NCI-H2227 (cell line): Measurements from ENCODE around the gene GFI1B.
A peak's percentile ranks its signal among the peaks of the same experiment; 100 is the strongest.

Experiments
- DNase-seq: peaks from one replicate; lab custom pipeline; 2025; ENCODE audit not compliant: unreplicated experiment; lab: John Stamatoyannopoulos, UW

Gene GFI1B

DNA sequence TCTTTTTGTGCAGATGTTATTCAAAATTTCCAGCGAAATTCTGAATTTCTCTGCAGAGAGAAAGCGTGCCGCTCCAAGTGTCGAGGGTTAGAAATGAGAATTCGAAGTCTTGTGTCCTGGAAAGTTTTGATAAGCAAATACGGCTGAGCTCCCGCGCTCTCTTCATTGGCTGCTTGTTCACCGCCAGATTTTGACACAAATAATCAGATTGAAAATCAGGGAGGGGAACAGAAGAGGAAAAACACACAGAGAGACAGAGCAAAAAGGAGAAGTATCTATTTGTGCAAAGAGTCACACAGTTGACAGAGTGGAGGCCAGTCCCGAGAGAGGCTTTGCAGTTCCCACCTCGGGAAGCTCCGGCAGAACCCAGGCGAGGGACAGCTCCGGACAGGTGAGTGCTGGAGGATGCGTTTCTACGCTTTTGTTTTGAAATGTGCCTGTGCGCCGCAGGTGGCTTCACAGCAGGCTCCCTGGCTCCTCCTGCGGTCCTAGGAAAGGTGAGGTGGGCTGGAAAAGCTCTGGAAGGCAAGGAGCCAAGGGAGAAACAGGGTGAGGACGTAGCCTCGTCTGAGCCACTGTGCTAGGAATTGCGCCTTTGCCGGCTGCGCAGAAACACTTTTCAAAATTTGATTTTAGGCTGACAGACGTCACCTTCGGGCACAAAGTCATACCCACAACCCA lies at the start of gene GFI1B:
TSS of gene GFI1B (plus strand) at position 244 of the 681 bp plus-strand sequence. CDS start 7,985 bp downstream, outside the sequence.
- no peak for DNase-seq

DNA sequence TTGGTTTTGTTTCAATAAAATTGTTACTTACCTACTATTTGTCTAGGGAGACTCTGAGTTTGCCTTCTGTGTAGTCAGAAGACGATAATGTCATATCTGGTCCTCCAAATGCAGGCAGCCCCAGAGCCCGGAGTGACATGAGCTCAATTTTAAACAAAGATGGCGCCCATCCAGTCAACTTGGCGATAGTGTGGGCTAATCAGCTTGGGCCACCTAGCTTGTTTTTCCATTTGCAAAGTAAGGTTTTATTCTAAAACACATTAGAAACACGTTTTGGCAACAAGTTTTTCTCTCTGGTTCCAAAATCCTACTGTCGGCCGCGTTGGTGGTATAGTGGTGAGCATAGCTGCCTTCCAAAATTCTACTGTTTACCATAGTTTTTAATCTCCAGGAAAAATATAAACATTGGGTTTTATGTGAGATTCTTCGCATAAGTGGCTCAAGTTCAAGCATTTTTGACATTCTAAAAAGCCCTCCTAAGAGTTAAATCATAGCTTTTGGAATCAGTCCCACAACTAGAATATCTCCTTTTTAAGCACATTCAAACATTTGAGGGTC lies 47.2 kb upstream of the GFI1B start:
- no peak for DNase-seq

DNA sequence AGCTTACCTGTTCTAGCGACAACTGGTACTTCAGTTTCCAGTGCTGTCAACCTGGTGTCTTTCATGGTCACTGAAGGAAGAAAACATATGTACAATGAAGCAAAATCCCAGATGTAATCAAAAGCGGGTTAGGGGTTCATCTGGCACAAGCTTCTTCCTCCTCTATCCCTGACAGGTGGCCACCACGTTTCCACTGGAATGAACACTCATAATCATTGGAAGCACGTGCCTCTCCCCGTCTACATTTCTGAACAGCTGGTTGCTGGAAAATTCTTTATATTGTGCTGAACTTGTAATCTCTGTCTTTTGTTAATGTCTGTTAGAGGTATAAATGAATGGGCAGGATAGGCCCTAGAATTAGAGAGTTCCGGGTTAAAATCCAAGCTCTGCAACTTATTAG lies 43.5 kb upstream of the GFI1B start:
- no peak for DNase-seq

DNA sequence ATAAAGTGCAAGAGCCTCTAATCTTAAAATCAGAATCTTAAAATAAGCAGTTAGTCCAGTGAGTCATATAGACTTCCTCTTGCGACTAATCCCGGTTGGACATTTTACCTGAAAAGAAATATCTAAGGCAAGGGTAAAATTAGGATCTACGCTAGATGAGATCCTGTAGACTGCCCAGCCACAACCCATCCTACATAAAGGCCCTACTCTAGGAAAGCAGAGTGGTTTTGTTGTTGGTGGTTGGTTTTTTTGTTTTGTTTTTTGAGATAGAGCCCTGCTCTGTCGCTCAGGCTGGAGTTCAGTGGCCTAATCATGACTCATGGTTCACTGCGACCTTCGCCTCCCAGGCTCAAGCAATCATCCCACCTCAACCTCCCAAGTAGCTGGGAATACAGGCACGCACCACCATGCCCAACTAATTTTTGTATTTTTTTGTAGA lies 41.0 kb upstream of the GFI1B start:
- no peak for DNase-seq

DNA sequence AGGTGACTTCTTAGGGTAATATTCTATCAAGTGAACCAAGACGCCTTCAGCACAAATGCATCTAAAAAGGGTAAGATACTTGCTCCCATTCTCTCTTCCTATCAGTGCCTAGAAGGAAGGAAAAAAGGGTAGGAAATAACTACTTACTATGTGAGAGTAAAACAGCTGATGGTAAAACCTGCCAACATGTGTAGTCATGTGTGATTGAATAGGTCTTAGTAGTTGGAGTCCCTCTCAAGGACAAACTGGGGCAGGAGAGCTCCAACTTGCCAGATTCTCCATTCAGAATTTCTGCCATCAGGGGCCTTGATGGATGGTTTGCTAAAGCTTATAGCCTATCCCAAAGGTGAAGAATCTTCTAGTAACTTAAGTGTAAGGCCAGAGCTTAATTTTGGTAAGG lies 39.3 kb upstream of the GFI1B start:
- no peak for DNase-seq

GRCh38 chr9:132942541-132943182 lies 35.8 kb upstream of the GFI1B start:
- no peak for DNase-seq

DNA sequence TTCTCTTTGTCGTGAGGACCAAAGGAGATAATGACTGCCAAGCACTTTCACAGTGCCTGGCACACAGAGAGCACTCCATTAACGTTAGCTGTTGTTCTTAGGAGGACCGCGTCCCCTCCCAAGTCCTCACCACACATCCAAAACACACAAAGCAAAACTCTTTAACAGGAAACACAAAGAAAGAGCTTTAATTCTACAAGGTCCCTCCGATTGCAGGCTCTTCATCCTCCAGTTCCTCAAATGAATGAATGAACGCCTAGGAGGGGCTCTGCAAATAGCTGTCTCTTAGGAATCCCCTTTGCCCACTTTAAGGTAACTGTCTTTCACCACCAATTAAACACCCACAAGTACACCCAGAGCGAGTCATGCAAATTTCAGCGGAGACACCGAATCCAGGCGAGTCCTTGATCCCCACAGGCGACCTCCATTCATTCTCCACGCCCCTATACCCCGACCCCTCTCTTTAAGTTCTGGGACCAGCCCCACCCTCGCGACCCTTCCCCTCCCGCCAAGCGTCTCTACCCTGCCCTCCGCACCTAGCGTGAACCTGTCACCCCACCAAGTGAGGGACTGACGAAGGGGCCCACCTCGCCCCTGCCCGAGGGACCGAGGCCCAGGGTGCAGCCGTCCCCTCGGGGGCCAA lies 34.7 kb upstream of the GFI1B start:
- DNase-seq: peak; percentile 34

- DNase-seq: peak; percentile 92
These were observed 34.0 kb upstream of the GFI1B start, which contains the start of gene TSC1 for GRCh38 chr9:132944294-132945185. TSS of gene TSC1 (minus strand) at chr9:132944616. CDS start at chr9:132928872, 15,744 bp downstream.

GRCh38 chr9:132945186-132946130 lies 33.0 kb upstream of the GFI1B start:
- DNase-seq: no peak

DNA sequence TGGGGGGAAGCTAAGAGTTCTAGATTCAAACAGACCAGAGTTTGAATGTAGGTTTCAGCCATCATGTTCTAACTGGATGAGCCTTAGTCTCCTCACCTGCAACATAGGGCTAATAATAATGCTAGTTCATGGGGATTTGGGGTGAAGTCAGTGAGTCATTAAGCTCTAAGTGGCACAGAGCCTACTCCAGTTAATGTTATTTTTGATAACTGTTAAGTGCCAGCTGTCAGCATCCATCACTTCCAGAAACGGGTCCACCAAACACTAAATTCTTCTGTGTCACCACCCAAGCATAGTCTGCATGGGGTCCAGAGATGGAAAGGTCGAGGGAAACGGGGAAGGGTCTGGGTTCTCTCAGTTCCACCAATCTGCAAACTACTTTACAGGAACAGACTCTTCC lies 32.3 kb upstream of the GFI1B start:
- DNase-seq: no peak

- no peak for DNase-seq
These were observed 31.7 kb upstream of the GFI1B start for GRCh38 chr9:132946631-132947295.

GRCh38 chr9:132947756-132948155 lies 30.7 kb upstream of the GFI1B start:
- no peak for DNase-seq

- DNase-seq: no peak
These were observed 29.9 kb upstream of the GFI1B start for GRCh38 chr9:132948482-132949050.

- no peak for DNase-seq
These were observed 28.8 kb upstream of the GFI1B start for GRCh38 chr9:132949709-132950108.

DNA sequence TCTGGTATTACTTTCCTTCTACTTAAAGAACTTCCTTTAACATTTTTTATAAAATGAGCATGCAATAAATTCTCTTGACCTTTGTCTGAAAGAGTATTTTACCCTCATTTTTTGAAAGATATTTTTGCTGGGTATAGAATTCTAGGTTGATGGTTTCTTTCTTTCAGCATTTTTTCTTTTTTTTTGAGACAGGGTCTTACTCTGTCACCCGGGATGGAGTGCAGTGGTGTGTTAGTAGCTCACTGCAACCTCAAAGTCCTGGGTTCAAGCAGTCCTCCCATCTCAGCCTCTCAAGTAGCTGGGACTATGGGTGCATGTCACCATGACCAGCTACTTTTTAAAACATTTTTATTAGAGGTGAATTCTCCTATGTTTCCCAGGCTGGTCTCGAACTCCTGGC lies 23.4 kb upstream of the GFI1B start:
- DNase-seq: no peak

DNA sequence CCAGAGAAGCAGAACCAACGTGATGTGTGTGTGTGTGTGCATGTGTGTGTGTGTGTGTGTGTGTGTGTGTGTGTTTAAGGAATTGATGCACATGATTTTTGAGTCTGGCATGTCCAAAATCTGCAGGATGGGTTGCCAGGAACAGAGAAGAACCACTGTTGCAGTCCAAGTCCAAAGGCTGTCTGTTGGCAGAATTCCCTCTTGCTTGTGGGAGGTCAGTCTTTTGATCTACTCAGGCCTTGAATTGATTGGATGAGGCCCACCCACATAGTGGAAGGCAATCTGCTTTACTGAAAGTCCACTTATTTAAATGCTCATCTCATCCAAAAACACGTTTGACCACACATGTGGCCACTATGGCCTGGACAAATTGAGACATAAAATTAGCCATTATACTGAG lies 22.7 kb upstream of the GFI1B start:
- no peak for DNase-seq

DNA sequence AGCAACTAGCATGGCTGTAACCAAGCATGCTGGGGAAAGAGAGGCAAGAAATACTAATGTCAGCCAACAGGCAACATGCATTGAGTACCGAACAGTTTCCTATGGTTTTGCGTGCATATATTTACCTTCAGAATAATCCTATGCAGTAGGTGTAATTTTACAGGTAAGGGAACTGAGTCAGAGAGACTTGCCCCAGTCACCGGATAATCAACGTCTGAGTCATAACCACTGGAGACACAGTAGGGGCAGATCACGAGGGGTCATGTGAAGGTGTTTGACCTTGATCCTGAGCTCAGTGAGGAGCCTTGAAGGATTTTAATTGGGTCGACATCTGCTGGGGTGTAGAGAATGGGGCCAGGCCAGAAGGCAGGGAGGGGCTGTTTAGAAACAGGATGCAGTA lies 20.7 kb upstream of the GFI1B start:
- DNase-seq: no peak

DNA sequence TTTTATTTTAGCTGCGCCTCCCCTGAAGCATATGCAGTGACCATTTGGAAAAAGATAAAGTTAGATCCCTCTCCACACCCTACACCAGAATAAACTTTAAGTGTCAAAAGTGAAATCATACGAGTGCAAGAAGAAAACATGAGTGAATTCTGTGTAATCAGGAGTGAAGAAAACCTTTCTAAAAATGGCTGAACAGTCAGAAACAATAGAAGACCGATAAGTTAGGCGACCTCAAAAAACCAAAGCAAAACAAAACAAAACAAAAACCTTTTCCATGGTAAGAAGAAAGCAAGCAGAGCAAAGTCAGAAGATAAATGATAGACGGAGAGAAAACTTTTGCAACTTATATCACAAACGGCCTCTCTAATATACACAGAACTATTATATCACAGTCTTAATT lies 17.5 kb upstream of the GFI1B start:
- DNase-seq: no peak

DNA sequence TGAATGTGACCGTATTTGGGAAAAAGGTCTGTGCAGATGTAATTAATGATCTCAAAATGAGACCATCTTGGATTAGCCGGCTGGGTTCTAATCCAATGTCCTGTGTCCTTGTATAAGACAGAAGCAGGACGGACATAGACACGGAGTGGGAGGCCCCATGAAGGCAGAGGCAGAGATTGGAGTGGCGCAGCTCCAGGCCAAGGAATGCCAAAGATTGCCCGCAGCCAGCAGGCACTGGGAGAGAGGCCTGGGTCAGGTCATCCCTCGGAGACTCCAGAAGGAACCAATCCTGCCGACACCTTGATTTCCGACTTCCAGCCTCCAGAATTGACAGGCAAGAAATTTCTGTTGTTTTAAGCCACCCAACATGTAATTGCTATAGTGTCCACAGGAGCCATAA lies 13.0 kb upstream of the GFI1B start:
- no peak for DNase-seq
